Natural killer cell (primary cell): ENCODE measurements around the gene MIEN1. TPM values are rescaled to one million over a fixed set of nuclear protein-coding genes. Genes with fewer than 3 reads are reported as not detected.

ENCODE experiments used
- ATAC-seq, 3 donors: fragments of 150-1000 bp in 2 of 3; fragments of 200-7000 bp in 1 of 3; cut with Tn5 transposase; 1 replicate in 1 of 3; 2 replicates in 2 of 3; pipeline ENCODE4 v1.10.0; 2021; ENCODE audit warnings: mild to moderate bottlenecking in 2 of 3, moderate library complexity in 2 of 3
- DNase-seq, 2 donors: peaks; one replicate each; pipeline versions ENCODE4 v3.0.0 to v3.0.0-alpha.2; 2013 to 2021; ENCODE audit warnings: mixed read lengths in 1 of 2
- H3K27ac ChIP-seq: one replicate; pipeline ENCODE4 v1.5.1; 2013; ENCODE audit warnings: mild to moderate bottlenecking, low read length
- H3K27me3 ChIP-seq: one replicate; pipeline ENCODE4 v1.6.1; 2013; ENCODE audit warnings: low read length; ENCODE audit not compliant: control insufficient read depth, insufficient read depth
- H3K36me3 ChIP-seq: one replicate; pipeline ENCODE4 v1.6.1; 2013; ENCODE audit warnings: low read length; ENCODE audit not compliant: control insufficient read depth, insufficient read depth
- H3K4me1 ChIP-seq: one replicate; pipeline ENCODE4 v1.6.1; 2013; ENCODE audit warnings: low read length; ENCODE audit not compliant: control insufficient read depth, insufficient read depth
- H3K4me3 ChIP-seq: one replicate; pipeline ENCODE4 v1.5.1; 2013; ENCODE audit warnings: low read length
- H3K9me3 ChIP-seq: one replicate; pipeline ENCODE4 v1.6.1; 2013; ENCODE audit warnings: low read length; ENCODE audit not compliant: control insufficient read depth, insufficient read depth
- H3K27ac Mint-ChIP-seq, 2 donors: one replicate each; pipeline ENCODE4 v1.8.0; 2022; ENCODE audit warnings: mild to moderate bottlenecking in 2 of 2, mixed read lengths in 2 of 2, moderate library complexity in 1 of 2
- H3K27me3 Mint-ChIP-seq, 2 donors: one replicate each; pipeline ENCODE4 v1.8.0; 2022; ENCODE audit warnings: low read depth in 2 of 2, mixed read lengths in 2 of 2
- H3K36me3 Mint-ChIP-seq: one replicate; pipeline ENCODE4 v1.8.0; 2022; ENCODE audit warnings: mixed read lengths
- H3K4me1 Mint-ChIP-seq, 2 donors: one replicate each; pipeline ENCODE4 v1.8.0; 2022; ENCODE audit warnings: mixed read lengths in 2 of 2
- H3K4me3 Mint-ChIP-seq: one replicate; pipeline ENCODE4 v1.8.0; 2022; ENCODE audit warnings: mild to moderate bottlenecking, moderate library complexity, mixed read lengths
- H3K9me3 Mint-ChIP-seq, 2 donors: one replicate each; pipeline ENCODE4 v1.8.0; 2022; ENCODE audit warnings: mixed read lengths in 2 of 2
- WGBS: methylation state at CpG from one replicate; pipeline ENCODE4 v1.1.7; 2013; ENCODE audit warnings: missing lambda C conversion rate; ENCODE audit not compliant: insufficient coverage; 5-methylcytosine and 5-hydroxymethylcytosine counted together
- intact Hi-C: fragments of 100-400 bp; cut with micrococcal nuclease; formaldehyde crosslinking; loops from one replicate; pipeline ENCODE4 v1.14.2; 2022
- total RNA-seq, 4 donors: library from RNA; stranded (reverse); fragments of 120-200 nt in 1 of 4; gene quantifications; one replicate each; pipeline versions ENCODE4 v1.2.3 to v1.2.4, GENCODE V29; 2013 to 2022
- TF ChIP-seq, protein P1 (sequence below): fragments of 200-600 bp; IDR thresholded peaks from one replicate; pipeline ENCODE4 v1.8.0; 2022; ENCODE audit warnings: antibody characterized with exemption

MIEN1 gene, protein sequence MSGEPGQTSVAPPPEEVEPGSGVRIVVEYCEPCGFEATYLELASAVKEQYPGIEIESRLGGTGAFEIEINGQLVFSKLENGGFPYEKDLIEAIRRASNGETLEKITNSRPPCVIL
- total RNA-seq = 10 to 100 TPM; 48.8 to 55.2 (median 51.6) TPM
- 55.8 TPM for total RNA-seq (2013)

DNA sequence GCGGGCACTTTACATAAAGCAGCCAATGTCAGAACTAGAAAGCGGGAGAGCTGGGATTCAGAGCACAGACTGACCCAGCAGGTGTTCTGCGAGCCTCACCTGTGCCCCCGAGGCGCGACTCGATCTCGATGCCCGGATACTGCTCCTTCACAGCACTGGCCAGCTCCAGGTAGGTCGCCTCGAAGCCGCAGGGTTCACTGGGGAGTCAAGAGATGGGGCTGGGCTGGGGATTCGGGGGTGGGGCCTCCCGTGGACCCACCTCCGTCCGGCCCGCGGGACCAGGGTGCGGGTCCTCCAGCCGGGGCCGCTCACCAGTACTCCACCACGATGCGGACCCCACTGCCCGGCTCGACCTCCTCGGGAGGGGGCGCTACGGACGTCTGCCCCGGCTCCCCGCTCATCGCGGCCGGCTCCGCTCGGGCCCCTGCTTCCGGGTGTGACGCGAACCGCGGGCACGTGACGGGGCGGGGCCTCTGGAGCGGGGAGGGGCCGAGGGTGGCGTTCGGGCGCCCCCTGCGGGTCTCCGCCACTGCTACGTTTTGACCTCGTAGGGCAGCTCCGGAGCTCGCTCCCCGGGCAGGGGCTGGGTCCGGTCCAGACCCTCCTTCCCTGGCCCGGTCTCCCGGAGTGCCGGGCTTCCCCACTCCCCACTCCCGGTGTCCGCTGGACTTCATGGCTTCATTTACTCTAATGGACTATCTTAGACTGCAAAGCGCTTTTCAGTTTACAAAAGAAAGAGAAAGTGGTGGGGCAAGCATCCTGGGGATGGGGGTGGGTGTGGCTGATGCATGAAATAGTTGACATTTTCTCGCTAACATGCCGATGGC, at the start of gene MIEN1:
TSS of gene MIEN1 (minus strand) at position 438 of the 827 bp plus-strand sequence. CDS start at position 401, 37 bp downstream.
- Mint-ChIP-seq H3K4me1 (peaks cover 18 to 41% of the 10 kb centered on the region in 2 donors), H3K4me3 (peak within 1 kb of the TSS; percentile 89), H3K9me3 (no peaks in the 10 kb centered on the region), H3K27me3 (no peaks in the 10 kb centered on the region), H3K27ac (peak within 1 kb of the TSS; percentile 89 to 96), H3K36me3 (no peaks in the 10 kb centered on the region)
- WGBS = under 1% methylated on average over 65 of the region's 65 CpGs
- DNase-seq (peak; percentile 95 to 99), ATAC-seq (peak; percentile 94 to 99 (median 95))
- H3K36me3 ChIP-seq = peaks cover 28% of the 10 kb centered on the region
- intact Hi-C loops = loop anchor here (2.0 to 10.0 kb wide), 2 partner anchors 56 to 134 kb away; partner anchors contain the start of gene IKZF3
- TF ChIP-seq, protein P1, sequence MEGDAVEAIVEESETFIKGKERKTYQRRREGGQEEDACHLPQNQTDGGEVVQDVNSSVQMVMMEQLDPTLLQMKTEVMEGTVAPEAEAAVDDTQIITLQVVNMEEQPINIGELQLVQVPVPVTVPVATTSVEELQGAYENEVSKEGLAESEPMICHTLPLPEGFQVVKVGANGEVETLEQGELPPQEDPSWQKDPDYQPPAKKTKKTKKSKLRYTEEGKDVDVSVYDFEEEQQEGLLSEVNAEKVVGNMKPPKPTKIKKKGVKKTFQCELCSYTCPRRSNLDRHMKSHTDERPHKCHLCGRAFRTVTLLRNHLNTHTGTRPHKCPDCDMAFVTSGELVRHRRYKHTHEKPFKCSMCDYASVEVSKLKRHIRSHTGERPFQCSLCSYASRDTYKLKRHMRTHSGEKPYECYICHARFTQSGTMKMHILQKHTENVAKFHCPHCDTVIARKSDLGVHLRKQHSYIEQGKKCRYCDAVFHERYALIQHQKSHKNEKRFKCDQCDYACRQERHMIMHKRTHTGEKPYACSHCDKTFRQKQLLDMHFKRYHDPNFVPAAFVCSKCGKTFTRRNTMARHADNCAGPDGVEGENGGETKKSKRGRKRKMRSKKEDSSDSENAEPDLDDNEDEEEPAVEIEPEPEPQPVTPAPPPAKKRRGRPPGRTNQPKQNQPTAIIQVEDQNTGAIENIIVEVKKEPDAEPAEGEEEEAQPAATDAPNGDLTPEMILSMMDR = peak; percentile 90
- peak within 1 kb of the TSS; percentile 60 for H3K4me3 ChIP-seq
- no peaks in the 10 kb centered on the region for H3K9me3 ChIP-seq
- H3K4me1 ChIP-seq = peaks cover 20% of the 10 kb centered on the region
- H3K27ac ChIP-seq = peak within 1 kb of the TSS; percentile 86
- H3K27me3 ChIP-seq = no peaks in the 10 kb centered on the region

- H3K4me3 ChIP-seq = peak overlapping the region; percentile 64
- peak overlapping the region; percentile 85 for H3K27ac ChIP-seq
- Mint-ChIP-seq H3K36me3 (no peaks in the 10 kb centered on the region), H3K27me3 (no peaks in the 10 kb centered on the region), H3K4me1 (peaks cover 77 to 84% of the 10 kb centered on the region in 2 donors), H3K27ac (peak overlapping the region; percentile 94 to 98), H3K4me3 (peak overlapping the region; percentile 97), H3K9me3 (no peaks in the 10 kb centered on the region)
- 24% methylated on average over 9 of the region's 11 CpGs for WGBS
- peaks cover 55% of the 10 kb centered on the region for H3K4me1 ChIP-seq
- ATAC-seq = peak; percentile 25 to 53 (median 40)
- TF ChIP-seq, protein P1 = no peak
- peak in 1 of 2 donors; percentile 67 for DNase-seq
- intact Hi-C loops = loop anchor here (10.0 kb wide), 1 partner anchor 327 kb away; the partner anchor contains the start of gene NR1D1
- peaks cover 14% of the 10 kb centered on the region for H3K36me3 ChIP-seq
- H3K9me3 ChIP-seq = no peaks in the 10 kb centered on the region
- no peaks in the 10 kb centered on the region for H3K27me3 ChIP-seq
These were observed 47.4 kb upstream of the MIEN1 start for GRCh38 chr17:39777534-39778365.

DNA sequence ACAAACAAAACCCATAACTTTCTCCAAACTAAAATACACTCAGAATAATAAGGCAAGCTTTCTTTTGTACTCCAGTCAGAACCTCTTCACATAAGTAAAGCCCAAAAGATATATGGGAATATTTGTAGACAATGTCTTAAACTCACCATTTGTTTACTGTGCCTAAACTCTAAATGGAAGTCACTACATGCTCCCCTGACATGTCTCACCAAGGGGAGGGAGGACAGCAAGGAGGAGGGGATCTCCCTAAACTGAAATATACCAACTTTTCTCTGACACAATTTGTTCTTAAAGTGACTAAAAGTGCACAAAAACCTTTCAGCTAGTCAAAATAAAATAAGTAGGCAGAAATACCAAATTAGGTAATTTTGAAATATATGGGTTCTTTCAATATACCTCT, 45.9 kb upstream of the MIEN1 start:
- H3K9me3 ChIP-seq = no peaks in the 10 kb centered on the region
- peaks cover 62% of the 10 kb centered on the region for H3K4me1 ChIP-seq
- peak overlapping the region; percentile 85 for H3K27ac ChIP-seq
- DNase-seq (peak in 1 of 2 donors; percentile 65), ATAC-seq (peak in 2 of 3 donors; percentile 31 to 34)
- H3K27me3 ChIP-seq = no peaks in the 10 kb centered on the region
- intact Hi-C loops = loop anchor here (1.0 to 10.0 kb wide), 2 partner anchors 9 to 329 kb away; partner anchors contain the start of gene NR1D1
- peaks cover 77 to 84% of the 10 kb centered on the region in 2 donors for H3K4me1 Mint-ChIP-seq
- H3K4me3 ChIP-seq = peak overlapping the region; percentile 64
- TF ChIP-seq, protein P1 = no peak
- no peaks in the 10 kb centered on the region for H3K27me3 Mint-ChIP-seq
- peaks cover 5% of the 10 kb centered on the region for H3K36me3 Mint-ChIP-seq
- H3K36me3 ChIP-seq = peaks cover 9% of the 10 kb centered on the region
- H3K4me3 Mint-ChIP-seq = peak overlapping the region; percentile 97
- no peaks in the 10 kb centered on the region for H3K9me3 Mint-ChIP-seq
- peak overlapping the region; percentile 94 to 98 for H3K27ac Mint-ChIP-seq
